Measurements from ENCODE around the gene FRMD5.

The FRMD5 gene

DNA sequence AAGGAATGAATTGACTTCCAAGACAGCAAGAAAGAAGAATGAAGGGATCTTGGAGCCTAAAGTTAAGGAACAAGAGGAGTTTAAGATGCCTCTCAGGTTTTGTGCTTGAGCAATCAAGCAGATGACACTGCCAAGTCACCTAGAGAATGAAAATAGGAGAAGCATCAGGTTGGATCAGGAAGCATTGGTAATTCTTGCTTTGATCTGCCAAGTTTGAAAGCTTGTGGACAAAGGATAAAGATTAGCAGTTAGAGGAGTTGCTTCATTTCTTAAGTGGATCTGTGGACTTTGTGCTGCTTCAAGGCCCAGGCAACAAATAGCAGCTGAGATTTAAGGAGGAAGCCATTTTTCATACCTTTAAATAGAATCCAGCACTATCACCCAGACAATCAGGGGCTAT, 35.6 kb downstream of the FRMD5 start:
- DNase-seq: no peak

DNA sequence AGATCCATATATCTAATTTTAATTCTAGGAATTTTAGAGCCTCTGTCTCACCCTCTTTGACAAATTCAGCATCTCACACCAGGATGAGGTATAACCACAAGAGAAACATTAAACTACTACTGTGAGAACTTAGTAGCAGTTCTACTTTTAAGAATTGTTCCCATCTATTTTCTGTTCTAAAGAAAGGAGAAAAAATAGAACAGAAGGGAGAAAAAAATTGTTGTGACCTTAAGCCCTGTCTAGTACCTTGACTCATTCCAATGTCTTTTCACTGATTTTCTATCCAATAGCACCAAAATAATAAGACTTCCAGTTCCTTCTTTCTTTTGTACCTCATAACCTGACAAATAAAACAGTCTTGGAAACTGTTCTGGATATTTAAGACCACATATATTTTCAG, 37.0 kb downstream of the FRMD5 start:
- DNase-seq: no peak

DNA sequence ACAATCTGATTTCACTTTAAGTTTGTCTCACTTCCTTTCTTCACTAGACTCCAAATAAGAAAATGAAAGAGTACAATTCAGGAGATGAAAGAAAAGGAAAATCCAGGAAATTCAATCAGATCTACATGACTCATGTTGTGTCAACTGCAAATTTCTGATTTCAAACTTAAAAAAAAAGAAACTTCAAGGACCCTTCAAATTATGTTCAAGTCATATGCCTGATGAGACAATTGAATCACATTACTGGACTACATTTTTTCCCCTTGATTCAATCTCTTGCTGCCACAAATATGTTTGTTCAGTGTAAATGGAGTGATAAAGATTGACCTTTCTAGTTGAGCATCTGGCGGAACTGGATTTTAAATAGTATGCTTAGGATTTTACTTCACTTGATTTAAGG, 37.4 kb downstream of the FRMD5 start:
- no peak for DNase-seq

DNA sequence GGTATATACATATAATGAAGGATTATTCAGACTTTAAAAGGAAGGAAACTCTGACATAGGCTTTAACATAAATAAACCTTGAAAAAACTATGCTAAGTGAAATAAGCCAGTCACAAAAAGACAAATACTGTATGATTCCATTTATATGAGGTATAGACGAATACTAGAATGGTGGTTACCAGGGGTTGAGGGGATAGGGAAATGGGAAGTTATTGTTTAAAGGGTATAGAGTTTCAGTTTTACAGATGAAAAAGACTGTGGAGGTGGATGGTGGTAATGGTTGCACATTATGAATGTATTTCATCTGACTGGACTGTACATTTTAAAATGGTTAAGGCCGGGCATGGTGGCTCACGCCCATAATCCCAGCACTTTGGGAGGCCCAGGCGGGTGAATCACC, 41.7 kb downstream of the FRMD5 start:
- DNase-seq: no peak

DNA sequence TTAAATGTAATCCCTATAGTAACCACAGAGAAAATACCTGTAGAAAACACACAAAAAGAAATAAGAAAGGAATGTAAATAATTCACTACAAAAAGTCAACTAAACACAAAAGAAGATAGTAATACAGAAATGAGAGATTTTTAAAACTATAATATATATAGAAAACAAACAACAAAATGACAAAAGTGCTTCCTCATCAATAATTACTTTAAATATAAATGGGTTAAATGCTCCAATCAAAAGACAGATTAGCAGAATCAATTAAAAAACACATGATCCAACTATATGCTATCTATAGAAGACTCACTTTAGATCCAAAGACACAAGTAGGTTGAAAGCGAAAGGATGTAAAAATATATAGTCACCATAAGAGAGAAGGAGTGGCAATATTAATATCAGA, 45.8 kb downstream of the FRMD5 start:
- no peak for DNase-seq

DNA sequence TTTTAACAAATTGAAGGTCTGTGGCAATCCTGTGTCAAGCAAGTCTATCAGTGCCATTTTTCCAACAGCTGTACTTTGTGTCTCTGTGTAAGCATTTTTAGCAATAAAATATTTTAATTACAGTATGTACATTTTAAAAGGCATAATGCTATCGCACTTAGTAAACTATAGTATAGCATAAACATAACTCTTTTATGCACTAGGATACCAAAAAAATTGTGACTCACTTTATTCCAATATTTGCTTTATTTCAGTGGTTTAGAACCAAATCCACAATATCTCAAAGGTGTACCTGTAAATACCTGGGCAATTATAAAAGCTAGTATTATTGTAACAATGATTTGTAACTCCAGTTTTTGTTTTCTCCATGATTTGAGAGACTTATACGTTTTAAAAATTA, 46.5 kb downstream of the FRMD5 start:
- no peak for DNase-seq

DNA sequence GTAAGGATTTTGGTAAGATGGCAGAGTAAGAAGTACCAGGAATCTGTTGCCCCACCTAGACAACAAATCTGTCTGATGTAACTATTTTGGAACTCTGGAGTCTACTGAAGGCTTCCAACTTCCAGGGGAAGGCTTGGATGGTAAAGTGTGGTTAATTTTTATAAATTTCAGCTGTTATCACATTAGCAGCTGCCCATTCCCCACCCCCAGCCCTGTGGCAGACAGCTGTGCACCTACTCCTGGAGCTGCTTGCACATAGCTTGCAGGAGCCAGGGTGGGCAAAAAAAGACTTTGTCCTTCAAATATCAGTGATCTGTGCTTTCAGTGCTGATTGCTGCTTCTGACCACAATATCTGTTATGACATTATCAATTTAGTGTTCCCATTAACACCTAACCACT, 47.4 kb downstream of the FRMD5 start:
- no peak for DNase-seq

DNA sequence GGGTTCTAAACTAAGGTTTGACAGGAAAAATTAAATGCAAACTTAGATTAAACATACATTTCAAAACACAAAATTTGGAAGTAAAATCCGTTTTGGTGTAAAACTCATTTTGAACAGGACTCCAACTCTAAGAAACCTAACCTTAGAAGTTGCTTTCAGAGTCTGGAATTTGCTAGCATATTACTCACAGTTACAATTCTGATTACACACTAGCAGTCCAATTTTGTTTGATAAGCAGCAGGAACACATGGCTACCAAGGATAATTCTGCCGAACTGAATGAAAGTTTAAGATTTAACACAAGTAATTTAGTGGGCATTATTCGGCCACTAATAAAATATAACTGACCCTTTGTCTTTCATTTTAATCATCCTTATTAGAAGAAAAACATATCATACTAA, 49.6 kb downstream of the FRMD5 start:
- no peak for DNase-seq

DNA sequence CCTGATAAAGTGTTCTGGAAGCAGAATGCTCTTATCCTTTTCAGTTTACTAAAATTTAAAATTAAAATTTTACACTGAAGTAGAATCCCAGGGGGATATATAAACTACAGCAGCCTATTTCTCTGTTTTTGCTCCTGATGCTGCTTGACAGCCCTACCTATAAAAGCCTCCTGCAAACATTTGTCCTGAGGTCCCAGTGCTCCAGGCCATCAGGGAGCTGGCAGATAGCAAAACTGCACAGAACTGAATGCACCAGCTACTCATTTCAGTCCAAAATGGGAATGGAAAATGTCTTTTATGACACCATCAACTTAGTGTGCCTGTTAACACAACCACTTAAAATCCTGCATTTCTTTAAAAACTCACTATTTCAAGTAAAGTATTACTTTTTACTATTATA, 50.1 kb downstream of the FRMD5 start:
- DNase-seq: no peak

DNA sequence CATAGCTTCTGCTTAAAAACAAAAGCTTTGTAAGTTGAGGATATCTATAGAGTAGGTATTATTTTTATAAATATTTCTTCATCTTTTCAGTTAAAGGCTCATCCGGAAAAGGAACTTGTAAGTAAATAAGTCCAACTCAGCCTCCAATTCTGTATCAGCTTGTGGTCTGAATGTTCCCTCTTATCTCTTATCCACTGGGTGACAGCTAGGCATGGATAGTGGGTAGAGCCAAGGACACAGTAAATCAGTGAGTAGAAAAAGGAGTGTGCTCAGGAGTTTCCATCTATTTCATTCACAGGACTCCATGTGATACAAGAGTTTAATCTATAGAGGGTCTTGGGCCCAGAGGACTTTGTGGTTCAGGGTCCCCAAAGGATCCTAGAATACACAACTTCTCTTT, 50.9 kb downstream of the FRMD5 start:
- DNase-seq: no peak

DNA sequence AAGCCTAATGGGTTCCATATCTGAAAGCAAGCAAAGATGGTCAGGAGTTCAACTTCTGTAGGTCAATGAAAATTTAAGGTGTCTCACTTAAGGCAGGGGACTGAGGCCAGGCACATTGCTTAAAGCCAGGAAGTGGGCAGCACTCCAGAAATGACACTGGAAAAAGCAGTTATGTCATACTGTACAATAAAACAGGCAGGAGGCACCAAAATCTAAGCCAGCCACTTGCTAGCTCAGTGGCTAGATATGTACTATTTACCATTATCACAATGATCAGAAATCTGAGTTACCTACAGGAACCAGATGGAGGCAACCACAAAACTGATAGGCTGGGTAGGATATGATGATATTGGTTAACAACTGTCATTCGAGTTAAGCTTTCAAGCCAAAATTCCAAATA, 57.3 kb downstream of the FRMD5 start:
- DNase-seq: no peak

DNA sequence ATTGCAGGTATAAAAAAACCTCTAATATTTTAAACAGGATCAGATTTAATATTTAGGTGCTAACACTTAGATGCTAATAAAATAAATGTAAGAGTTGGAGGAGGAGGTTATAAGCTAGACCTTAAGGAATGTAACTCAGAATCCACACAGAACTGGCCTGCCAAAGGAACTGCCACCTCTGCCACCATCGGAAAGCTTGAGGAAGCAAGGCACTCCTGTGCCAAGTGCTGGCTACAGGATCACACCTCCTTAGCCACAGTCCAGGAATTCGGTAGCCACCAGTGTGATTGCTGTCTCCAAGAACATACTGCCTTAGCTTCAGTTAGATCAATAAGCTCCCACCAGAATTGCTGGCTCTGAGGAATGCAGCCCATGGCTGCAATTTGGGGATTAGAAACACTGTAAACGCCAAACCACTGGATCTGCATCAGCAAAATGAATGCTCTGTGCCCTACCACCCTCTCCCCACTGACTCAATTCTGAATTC, 58.0 kb downstream of the FRMD5 start:
- no peak for DNase-seq

DNA sequence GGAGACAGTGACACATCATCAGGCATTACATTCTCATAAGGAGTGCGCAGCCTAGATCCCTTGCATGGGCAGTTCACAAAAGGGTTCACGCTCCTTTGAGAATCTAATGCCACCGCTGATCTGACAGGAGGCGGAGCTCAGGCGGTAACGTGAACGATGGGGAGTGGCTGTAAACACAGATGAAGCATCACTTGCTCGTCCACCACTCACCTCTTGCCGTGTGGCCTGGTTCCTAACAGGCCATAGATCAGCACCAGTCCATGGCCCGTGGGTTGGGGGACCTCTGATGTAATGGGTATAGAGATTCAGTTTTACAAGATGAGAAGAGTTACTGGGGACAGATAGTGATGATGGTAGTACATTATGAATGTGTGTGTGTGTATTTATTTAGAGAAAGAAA, 63.0 kb downstream of the FRMD5 start:
- DNase-seq: no peak

DNA sequence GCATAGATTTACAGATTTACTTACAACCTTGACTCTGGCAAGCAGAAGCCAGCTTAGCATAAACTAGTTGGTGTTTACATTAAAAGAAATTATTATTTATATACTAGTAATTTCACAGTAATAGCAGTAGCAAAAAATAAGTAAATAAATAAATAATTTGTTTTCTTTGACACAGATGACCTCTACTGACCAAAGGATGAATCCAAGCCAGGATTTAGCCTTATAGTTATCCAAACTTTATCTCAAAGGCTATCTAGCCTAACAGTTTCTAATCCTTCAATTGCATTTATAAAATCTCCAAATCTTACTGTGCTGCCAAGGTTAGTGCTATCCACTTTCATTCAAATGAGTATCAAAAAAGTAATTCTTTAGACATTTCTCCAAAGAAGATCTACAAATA, 64.3 kb downstream of the FRMD5 start:
- DNase-seq: no peak

DNA sequence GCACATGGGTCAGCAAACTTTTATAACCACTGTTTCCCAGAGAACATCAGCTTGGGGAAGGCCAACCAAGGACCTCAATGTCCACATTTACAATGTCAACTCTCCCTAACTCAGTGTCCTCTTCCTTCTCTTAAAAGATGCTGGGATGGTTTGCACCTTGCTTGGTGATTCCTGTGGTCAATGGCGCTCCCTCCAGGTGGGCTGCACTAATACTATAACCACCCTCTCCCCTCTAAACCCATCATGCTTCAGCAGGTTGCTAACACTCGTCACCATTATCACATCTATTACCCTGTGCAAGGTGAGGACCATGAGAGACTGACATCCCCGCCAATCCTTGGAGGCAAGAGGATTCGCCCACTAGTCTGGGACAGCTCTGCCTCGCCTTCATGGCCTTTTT, 65.2 kb downstream of the FRMD5 start:
- DNase-seq: no peak

DNA sequence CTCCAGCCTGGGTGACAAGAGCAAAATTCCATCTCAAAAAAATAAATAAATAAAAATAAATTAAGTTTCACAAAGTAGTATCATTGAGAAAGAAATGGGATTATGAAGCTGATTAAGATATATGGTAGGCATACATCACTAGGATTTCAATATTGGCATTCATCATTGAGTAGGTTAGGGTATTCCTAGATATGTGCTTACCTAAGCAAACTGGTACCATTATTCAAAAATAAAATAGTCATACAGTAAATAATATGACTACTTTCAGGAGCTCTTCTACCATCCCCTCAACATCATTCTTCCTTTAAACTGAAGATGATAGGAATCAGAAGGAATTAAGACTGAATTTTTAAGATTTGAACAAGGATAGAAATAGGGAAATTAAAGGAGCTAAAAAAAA, 66.6 kb downstream of the FRMD5 start:
- DNase-seq: no peak

DNA sequence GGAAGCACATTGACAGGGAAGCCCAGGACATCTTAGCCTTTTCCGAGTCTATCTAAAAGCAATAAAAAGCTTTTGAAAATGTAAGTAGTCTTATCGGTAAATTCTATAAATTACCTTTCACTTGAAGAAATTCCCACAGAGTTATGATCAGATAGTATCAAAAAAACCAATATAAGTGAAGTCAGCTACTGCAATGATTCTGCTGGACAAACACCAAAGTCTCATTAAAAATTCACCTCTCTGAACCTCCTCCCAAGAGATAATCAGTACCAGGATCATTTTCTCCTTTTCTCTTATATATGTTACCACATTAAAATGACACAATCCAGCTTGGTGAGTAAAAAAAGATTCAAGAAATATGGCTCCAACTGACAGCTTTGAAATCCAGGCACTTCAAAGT, 69.2 kb downstream of the FRMD5 start:
- no peak for DNase-seq

DNA sequence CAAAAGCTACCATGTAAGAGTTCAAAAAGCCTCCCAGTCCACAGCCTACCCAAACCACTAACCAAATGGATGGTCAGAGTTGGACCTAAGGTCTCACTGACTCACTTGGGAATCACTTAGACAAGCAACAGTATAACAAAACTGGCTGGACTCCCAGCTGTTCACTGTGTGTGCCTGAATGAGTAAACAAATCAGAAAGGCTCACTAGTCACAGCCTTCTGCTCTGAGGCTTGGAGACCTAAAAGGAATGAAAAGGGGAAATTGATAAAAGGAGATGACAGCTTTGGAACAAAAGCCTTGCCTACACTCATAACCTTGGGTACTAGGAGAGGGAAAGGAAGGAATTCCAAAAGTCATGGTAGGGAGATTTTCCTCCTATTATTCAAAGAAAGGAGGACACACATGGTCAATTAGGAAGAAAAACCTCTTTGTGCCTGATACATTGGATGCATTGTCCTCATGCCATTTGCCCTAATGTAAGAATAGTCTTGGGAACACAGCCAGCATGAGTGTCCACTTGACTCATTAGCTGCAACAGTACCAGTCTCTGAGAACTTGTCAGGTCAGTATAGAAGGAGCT, 92.3 kb downstream of the FRMD5 start:
- DNase-seq: no peak

DNA sequence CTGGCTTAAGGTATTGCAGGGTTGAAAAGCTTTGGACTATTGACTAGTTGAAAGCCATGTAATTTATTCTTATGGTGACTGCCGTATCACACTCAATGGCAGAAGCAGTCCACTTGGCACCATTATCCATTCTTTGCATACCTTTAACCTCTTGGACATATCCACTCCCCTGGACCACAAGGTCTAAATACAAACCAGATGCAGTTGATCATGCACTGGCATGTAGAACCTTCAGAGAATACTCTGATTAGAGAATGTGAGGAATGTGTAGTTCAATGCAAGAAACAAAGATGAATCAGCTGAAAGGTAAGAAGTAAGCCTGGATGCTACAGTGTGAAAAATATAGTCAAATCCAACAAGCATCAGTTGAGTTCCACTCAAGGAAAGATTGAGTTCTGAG, 93.1 kb downstream of the FRMD5 start:
- DNase-seq: no peak

DNA sequence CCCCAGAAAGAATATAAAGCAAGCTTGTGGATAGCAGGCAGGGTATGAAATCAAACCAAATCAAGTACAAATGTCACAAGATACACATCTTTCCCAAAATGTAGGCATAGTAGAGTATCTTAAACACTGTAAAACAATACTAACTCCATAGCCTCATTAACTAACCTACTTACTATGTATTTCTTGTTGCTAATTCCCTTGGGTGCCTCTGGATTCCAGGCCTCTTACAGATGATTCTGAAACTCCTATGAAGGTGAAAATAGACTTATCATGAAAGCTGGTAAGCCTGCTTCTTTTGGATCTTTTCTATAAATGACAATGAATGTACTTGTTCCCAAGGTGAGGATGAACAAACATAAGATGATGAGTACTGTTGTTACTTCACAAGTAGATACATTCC, 93.8 kb downstream of the FRMD5 start:
- no peak for DNase-seq

DNA sequence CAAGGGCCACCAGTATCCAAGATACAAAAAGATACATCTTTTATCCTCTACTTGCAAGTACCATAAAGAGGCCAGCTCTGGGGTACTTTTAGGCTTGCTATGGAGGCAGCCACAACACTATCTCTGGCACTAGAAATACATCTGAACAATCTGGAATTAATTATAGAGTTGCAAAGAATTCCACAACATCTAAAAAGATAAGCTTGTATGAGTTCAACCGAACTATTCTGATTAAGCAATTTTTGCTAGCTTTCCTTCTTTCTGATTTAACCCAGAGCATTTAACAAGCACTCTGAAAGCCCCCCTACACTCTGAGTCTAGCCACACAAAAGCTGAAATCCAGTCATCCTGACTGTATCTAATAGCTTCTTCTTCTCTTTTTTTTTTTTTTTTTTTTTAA, 95.4 kb downstream of the FRMD5 start:
- DNase-seq: no peak

DNA sequence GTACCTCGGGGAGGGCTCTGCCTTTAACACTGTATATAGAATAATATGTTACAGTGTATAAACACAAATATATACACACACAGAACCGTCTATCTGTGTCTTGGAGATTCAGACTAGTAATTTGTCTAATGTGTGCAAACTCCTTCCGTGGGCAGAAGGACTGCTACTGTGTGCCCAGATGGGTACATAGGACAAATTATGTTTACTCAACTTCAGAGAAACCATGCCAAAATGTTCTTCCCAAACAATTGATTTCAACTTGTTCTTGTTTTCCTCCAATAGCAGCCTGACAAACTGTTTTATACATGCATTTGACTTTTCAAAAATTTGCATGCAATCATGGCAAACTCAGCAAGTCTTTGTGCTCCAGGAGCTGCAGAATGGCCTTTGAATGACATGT, 97.5 kb downstream of the FRMD5 start:
- no peak for DNase-seq

DNA sequence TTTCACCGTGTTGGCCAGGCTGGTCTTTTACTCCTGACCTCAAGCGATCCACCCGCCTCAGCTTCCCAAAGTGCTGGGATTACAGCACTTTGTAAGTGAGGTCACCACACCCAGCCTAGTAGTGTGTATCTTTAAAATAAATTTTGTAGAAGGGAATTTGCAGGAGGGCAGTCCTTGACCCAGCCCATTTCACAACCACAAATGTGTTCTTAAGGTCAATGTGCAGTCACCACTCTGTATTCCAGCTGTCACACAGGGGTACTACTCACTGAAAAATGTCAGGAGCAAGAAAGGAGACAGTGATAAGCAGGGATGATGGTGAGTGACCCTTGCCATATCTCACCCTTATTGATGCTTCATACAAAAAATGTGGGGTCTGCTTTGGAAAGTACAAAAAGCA, 98.5 kb downstream of the FRMD5 start:
- DNase-seq: no peak

DNA sequence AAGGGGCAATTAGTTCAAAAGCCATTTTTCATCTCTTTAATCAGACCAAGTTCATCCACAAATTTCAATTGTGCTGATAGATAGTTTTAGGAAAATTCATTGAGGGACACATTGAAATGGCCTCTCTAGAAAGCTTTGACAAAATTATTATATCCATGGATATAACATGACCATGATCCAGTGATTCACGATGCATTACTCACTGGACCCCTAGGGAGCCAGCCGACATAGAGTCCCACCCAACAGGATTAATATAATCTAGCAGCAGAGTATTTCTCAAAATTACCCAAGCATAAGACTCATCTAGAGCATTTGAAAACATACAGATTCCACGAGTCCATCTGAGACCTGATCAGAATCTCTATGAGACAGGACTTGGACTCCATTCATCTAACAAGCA, 100.3 kb downstream of the FRMD5 start:
- no peak for DNase-seq

DNA sequence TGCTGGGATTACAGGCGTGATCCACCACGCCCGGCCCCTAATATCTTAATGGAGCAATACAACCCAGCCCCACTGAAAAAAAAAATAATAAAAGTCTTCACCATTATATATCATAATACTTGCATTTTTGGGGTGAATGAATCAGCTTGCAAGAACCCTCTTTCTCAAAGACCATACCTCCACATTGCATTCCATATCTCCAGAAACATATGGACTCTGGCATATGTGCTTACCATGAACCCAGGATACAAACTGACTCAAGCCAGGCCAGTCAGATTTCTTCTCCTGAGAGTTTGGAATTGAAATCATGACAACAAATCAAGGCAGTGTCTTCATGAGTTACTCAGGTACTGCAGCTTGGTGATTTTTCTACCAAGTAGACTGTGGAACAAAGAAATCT, 101.2 kb downstream of the FRMD5 start:
- no peak for DNase-seq

DNA sequence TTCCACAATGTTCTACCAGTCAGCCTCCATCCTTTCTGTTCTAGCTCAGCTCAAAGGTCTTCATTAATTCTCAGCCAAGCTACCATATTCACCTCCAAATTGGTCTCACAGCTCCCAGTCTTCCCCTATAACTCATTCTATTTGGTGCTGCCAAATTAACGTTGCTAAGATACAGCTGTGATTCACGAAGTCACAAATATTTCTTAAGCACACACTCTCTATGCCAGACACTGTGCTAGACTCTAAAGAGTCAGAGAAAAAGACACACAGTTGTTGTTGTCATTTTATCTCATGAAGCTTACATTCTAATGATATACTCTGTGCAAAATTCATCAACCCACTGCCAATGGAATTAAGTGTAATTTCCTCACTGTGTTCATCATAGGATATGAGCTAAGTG, 102.8 kb downstream of the FRMD5 start:
- no peak for DNase-seq

All from CD4-positive, alpha-beta T cell treated with Interleukin-15 for 1 hour (primary cell).